22Rv1 (cell line): Measurements from ENCODE around the gene ANKRD65.

Source experiments
- CTCF ChIP-seq: fragments of 450-650 bp; IDR thresholded peaks from 2 replicates; pipeline ENCODE4 v1.5.1; 2017; ENCODE audit warnings: mild to moderate bottlenecking
- ZFX ChIP-seq: fragments of 450-650 bp; IDR thresholded peaks from 2 replicates; pipeline ENCODE4 v1.6.1; 2017; ENCODE audit warnings: antibody characterized with exemption, borderline replicate concordance

- no peak for TF ChIP-seq CTCF
- no peak for TF ChIP-seq ZFX
These were observed 35.1 kb downstream of the ANKRD65 start for GRCh38 chr1:1385931-1386330.
